ENCODE data around the gene PPP2R2C.

PPP2R2C gene

DNA sequence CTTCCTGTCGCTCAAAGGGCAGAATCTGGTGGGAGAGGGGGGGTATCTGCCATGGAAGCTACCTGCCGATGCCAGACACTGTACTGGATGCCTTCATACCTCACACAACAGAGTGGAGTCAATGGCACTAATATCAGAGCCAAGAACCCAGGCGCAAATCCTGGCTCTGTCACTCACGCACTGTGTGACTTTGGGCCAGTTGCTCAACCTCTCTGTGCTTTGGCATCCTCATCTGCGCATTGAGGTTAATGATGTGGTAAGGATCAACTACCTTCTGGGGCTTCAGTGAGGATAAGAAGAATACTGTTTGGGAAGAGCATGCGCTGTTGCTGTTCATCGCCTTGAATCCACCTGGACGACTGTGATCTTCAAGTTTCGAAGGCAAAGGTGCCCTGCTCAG lies 70.6 kb downstream of the PPP2R2C start:
- no peak for DNase-seq (ENCODE audit: extremely low read depth, low read depth)
- TF ChIP-seq, protein P1, sequence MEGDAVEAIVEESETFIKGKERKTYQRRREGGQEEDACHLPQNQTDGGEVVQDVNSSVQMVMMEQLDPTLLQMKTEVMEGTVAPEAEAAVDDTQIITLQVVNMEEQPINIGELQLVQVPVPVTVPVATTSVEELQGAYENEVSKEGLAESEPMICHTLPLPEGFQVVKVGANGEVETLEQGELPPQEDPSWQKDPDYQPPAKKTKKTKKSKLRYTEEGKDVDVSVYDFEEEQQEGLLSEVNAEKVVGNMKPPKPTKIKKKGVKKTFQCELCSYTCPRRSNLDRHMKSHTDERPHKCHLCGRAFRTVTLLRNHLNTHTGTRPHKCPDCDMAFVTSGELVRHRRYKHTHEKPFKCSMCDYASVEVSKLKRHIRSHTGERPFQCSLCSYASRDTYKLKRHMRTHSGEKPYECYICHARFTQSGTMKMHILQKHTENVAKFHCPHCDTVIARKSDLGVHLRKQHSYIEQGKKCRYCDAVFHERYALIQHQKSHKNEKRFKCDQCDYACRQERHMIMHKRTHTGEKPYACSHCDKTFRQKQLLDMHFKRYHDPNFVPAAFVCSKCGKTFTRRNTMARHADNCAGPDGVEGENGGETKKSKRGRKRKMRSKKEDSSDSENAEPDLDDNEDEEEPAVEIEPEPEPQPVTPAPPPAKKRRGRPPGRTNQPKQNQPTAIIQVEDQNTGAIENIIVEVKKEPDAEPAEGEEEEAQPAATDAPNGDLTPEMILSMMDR (IDR thresholded peaks at IDR 0.05; ENCODE audit: low read depth, low read length, missing control alignments): no peak
- H3K4me3 ChIP-seq (replicated peaks; ENCODE audit: low read depth, low read length): no peak overlapping the region

DNA sequence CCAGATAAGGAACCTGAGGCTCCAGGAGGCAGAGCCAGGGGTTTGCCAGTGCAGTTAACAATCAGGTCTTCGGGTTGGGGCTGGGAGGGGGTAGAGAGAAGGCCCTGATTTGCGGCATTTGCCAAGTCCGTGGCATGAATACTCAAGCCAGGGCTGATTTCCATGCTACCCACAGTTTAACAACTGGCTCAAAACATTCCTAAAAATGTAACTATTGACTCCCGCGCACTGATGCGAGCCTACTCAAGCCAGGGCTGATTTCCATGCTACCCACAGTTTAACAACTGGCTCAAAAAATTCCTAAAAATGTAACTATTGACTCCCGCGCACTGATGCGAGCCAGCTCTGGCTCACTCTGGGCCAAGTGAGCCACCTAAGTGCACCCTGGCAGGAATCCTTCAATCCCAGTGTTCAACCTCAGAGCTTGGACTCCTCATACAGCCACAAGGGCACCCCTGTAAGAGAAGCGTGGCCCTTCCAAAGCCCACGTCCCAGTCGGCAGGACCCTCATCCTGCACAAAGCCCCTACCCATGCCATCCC lies 75.6 kb downstream of the PPP2R2C start:
- TF ChIP-seq, protein P1 (IDR thresholded peaks at IDR 0.05; ENCODE audit: low read depth, low read length, missing control alignments): no peak
- no peak for DNase-seq (ENCODE audit: extremely low read depth, low read depth)
- no peak overlapping the region for H3K4me3 ChIP-seq (replicated peaks; ENCODE audit: low read depth, low read length)

- TF ChIP-seq, protein P1 (IDR thresholded peaks at IDR 0.05; ENCODE audit: low read depth, low read length, missing control alignments): no peak
- no peak overlapping the region for H3K4me3 ChIP-seq (replicated peaks; ENCODE audit: low read depth, low read length)
- DNase-seq (ENCODE audit: extremely low read depth, low read depth): no peak
These were observed 76.8 kb downstream of the PPP2R2C start for GRCh38 chr4:6395466-6396228.

GRCh38 chr4:6394671-6395081 lies 77.7 kb downstream of the PPP2R2C start:
- TF ChIP-seq, protein P1 (IDR thresholded peaks at IDR 0.05; ENCODE audit: low read depth, low read length, missing control alignments): no peak
- no peak overlapping the region for H3K4me3 ChIP-seq (replicated peaks; ENCODE audit: low read depth, low read length)
- DNase-seq (ENCODE audit: extremely low read depth, low read depth): no peak

DNA sequence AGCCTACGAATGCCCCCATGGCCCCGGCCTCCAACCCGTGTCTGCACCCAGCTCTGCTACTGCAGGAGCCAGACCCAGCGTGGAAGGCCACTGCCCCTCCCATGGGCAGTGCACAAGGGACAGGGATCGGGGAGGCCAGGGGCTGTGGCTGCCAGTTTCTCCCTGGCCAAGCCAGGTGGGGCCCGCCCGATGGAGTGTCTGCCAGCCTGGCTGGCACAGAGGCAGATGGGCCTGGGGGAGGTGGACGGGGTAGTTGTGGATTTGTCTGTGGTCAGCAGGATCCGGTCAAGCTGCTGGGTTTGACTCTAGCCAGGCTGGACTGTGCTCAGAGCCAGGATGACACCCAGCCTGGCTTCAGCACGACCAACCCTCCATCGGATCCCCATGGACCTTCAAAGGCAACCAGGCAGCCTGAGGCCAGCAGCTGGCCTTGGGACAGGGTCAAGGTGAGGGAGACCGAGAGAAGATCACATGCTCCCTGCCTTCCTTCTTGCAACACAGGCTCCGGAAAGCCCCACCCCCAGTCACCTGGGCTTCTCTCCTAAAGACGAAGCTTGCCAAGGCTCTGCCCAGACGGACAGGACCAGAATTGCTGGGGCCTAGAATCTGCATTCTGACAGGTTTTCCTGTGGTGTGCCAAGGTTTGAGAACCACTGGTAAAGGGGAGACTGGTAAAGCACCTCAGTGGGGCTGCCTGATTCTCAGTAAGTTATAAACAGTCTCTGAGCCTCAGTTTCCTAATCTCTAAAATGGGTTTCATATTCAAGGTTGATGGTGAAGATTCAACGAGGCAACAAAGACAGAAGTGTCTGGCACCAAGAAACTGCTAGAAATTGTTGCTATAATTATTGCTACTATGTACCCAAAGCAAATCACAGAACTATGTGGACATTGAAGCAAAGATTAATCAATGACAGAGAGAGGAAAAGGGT lies 78.6 kb downstream of the PPP2R2C start:
- no peak overlapping the region for H3K4me3 ChIP-seq (replicated peaks; ENCODE audit: low read depth, low read length)
- TF ChIP-seq, protein P1 (IDR thresholded peaks at IDR 0.05; ENCODE audit: low read depth, low read length, missing control alignments): no peak
- DNase-seq (ENCODE audit: extremely low read depth, low read depth): no peak

DNA sequence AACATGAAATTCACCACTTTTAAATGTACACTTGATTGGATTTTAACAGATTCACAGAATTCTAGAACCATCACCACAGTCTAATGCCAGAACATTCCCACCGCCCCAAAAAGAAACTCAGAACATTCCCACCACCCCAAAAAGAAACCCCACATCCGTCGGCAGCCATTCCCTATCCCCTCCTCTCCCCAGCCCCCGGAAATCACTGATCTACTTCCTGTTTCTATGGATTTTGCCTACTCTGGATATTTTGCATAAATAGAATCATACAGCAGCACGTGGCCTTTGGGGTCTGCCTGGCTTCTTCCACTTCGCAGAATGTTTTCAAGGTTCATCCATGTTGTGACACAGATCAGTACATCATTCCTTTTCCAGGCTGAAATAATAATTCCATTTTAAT lies 79.3 kb downstream of the PPP2R2C start:
- no peak for DNase-seq (ENCODE audit: extremely low read depth, low read depth)
- H3K4me3 ChIP-seq (replicated peaks; ENCODE audit: low read depth, low read length): no peak overlapping the region
- TF ChIP-seq, protein P1 (IDR thresholded peaks at IDR 0.05; ENCODE audit: low read depth, low read length, missing control alignments): no peak
